Fibroblast of lung (primary cell): Measurements from ENCODE around the gene MAGEB2.

ENCODE experiments used
- EZH2 ChIP-seq: IDR thresholded peaks from 2 replicates; pipeline ENCODE4 v1.5.1; 2012; ENCODE audit warnings: low read length, control low read depth, mild to moderate bottlenecking; ENCODE audit errors: missing control alignments
- TF ChIP-seq, protein P1 (sequence below), 2 donors: IDR thresholded peaks in 1 of 2; conservative IDR thresholded peaks in 1 of 2; 1 replicate in 1 of 2; 2 replicates in 1 of 2; pipeline ENCODE4 v1.5.1; 2011 to 2012; ENCODE audit warnings: low read length in 2 of 2, control low read depth in 1 of 2, inconsistent platforms in 1 of 2, low read depth in 1 of 2, mild to moderate bottlenecking in 1 of 2

- TF ChIP-seq, protein P1, sequence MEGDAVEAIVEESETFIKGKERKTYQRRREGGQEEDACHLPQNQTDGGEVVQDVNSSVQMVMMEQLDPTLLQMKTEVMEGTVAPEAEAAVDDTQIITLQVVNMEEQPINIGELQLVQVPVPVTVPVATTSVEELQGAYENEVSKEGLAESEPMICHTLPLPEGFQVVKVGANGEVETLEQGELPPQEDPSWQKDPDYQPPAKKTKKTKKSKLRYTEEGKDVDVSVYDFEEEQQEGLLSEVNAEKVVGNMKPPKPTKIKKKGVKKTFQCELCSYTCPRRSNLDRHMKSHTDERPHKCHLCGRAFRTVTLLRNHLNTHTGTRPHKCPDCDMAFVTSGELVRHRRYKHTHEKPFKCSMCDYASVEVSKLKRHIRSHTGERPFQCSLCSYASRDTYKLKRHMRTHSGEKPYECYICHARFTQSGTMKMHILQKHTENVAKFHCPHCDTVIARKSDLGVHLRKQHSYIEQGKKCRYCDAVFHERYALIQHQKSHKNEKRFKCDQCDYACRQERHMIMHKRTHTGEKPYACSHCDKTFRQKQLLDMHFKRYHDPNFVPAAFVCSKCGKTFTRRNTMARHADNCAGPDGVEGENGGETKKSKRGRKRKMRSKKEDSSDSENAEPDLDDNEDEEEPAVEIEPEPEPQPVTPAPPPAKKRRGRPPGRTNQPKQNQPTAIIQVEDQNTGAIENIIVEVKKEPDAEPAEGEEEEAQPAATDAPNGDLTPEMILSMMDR (conservative IDR thresholded peaks at IDR 0.05 in 1 of 2, IDR thresholded peaks at IDR 0.05 in 1 of 2; ENCODE audit: low read depth in 1 of 2, low read length in 2 of 2), result no peak
- no peak for TF ChIP-seq EZH2
Measured at GRCh38 chrX:30220661-30221060, 5.3 kb downstream of the MAGEB2 start.
